Fibroblast of skin of back (primary cell): Measurements from ENCODE around the gene TRIM71.
"Not testable (repeated sequence)": the region's sequence is repeated elsewhere in the genome, so short reads cannot be mapped to it uniquely, and the experiment has no call there.

Source experiments
- DNase-seq: peaks from one replicate; pipeline ENCODE4 v3.0.0-alpha.2; 2013

TRIM71 gene

DNA sequence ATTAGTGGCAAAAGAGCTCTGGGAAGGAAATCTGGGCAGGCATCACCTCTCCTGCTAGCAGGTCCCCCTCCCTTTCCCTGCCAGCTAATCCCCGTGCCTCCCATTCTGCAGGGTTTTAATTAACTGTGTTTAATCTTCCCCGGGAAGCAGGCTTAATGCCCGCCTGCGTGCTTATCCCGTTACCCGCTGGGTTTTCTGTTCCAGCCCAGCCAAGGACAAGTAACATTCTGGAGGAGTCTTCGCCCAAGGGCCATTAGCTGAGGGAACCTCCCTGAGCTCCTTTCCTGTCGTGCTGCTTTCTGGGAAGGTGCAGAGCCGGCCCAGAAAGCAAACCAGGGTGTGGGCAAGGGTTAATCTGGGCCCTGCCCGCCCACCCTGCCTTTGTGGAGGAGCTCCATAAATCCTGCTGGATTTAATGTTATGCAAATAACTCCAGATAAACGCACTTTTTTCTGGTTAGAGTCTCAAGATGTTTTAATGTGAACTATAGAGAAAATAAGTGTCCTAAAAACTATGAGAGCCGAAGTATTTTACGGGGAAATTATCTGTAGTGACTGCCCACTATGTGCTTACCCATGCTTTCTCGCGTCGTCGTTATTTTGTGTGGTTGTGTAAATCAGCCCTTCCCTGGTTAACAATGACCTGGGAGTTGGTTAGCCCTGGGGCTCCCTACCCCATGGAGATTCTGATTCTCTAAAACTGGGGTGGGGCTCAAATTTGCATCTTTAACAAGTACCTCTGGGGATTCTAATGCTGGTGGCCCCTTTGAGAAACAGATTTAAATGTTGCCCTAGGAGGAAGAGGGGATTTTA lies 25.9 kb downstream of the TRIM71 start:
- no peak for DNase-seq

DNA sequence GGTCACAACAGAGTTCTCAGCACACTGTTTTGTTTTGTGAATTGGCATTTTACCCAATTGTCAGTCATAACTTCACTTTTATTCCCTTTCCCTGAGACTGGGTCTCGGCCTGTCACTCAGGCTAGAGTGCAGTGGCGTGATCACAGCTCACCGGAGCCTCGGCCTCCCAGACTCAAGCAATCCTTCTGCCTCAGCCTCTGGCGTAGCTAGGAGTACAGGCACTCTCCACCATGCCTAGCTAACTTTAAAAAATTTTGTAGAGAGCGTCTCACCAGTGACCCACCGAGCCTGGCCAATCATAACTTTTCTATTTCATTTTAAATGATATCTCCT lies 26.5 kb downstream of the TRIM71 start:
- DNase-seq = no peak

DNA sequence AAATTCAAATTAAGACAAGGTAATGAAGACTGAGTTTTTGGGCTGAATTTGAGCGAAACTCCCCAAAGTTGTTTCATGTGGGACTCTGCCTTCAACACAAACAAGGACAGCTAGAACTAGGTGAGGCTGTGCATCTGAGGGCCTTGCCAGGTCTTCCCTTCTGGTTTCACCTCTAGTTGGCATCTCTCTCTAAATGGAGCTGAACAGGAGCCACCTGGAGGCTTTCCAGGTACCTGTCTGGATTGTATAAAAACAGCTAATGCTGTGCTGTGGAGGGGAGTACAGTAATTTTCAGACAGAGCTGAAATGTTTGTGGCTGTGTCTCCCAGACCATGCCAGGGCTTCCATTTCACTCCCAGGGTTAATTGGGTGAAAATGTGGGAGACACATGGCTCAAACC lies 27.1 kb downstream of the TRIM71 start:
- DNase-seq = no peak

DNA sequence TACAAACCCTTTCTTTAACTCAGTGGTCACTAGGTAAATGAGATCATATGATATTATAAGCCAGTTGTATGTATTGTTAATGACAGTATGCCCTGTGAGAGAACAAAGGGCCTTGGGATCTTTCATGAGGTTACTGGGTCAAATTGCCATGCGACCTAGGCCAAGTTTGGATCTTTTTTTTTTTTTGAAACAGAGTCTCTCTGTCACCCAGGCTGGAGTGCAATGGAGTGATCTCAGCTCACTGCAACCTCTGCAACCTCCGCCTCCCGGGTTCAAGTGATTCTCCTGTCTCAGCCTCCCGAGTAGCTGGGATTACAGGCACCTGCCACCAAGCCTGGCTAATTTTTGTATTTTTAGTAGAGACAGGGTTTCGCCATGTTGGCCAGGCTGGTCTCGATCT lies 27.7 kb downstream of the TRIM71 start:
- DNase-seq = not testable (repeated sequence)

DNA sequence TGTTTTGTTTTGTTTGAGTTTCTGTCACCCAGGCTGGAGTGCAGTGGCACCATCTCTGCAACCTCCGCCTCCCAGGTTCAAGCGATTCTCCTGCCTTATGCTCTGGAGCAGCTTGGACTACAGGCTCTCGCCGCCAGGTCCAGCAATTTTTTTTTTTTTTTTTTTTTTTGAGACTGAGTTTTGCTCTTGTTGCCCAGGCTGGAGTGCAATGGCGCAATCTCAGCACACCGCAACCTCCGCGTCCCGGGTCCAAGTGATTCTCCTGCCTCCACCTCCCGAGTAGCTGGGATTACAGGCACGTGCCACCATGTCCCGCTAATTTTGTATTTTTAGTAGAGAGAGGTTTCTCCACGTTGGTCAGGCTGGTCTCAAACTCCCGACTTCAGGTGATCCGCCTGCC lies 29.2 kb downstream of the TRIM71 start:
- DNase-seq = not testable (repeated sequence)

DNA sequence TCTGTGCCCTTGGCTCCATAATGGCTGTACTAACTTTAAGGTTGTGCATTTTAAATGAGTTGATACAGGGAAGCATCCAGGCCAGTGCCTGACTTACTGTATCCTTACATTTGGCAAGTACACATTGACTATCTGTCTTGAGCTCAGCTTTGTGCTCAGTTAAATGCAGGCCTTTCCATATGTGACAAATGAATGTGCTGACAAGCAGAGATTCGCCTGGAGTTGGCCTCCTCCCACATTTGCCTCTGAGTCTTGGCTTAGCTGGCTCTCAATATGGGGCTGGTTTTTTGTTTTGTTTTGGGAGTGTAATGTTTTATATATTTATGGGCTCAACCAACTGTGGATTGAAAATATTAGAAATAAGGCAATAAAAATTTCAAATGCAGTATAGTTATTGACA lies 29.7 kb downstream of the TRIM71 start:
- no peak for DNase-seq

DNA sequence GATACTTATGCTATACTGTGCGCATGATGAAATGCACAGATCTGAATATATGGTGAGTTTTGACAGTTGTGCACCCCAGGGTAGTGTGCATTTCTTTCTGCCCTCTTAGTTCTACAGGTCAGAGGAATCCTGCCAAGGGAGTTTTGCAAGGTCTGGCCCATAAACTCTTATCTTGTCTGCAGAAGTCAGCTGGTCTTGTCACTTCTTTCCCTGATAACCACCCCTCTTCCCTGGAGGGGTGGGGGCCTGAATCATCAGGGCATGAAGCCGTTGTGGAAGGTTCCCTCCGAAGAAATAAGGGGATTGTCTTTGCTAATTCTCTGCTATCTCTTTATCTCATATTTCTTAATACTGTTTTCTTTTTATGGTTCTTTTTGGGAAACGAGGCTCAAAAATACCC lies 30.4 kb downstream of the TRIM71 start:
- DNase-seq = no peak

DNA sequence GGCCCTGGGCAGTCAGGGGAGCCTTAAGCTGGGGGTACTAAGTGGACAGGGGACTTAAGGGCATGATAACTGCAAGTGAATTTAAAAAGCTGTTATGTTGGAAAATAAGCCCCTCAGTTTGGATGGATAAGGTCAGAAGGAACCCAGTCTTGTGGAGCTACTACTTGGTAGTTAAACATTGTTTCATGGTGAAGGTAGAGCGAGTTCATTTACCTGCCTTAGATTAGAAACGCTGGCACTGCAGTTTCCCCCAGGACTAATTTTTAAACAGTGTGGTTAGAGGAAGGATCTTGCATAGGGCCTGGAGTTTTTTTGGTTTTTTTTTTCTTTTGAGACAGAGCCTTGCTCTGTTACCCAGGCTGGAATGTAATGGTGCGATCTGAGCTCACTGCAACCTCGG lies 31.2 kb downstream of the TRIM71 start:
- DNase-seq = no peak

DNA sequence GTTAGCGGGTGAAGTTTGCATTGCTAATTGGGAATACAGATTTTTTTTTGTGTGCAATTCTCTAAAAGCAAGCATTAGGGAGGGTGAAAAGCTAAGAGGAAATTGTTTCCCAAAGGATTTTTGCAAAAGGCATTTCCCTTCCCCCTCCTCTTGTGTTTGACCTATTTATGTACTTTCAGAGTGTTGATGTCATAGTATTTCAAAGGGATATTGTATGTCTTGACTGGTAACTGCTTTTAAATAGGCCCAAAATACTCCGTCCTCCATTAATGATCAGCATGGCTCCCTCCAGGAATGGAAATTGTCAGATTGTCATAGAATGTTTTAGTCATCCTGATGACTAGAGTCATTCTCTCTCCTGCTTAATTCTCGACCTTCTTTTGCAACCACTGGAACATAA lies 32.4 kb downstream of the TRIM71 start:
- peak; percentile 9 for DNase-seq

DNA sequence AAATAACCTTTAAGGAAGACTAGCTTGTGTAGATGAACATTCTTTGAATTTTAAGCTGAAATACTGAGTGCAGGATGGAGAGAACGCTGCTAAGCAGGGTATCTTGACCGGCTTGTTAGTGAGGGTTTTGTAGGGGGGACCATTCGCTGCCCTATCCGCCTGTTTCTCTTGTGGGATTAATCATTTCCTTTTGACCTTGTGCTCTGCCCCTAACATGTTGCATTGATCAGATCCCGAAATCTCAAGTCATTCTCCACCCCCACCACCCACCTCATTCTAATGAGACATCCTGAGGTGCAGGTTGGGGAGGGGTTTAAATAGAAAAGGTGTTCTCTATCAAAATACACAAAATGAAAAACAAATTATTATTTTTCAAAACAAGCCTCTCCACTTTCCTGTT lies 32.8 kb downstream of the TRIM71 start:
- no peak for DNase-seq

DNA sequence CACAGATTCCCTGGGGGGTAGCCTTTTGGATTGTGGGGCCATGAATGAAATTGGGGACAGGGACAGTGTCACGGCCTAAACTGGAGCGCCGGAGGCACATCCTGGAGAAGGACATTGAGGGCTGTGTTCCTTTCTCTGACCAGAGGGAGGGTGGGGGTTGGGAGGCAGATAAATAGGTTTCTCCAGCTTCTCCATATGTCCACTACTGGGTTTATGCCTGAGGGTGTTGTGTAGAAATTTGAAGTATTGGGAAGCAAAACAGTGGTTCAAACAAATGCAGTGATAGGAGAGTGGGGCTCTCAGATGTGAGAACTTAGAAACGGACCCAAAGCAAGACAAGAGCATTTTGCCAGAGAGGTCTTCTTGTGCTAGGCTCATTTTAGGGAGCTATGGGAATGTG lies 34.3 kb downstream of the TRIM71 start:
- DNase-seq = no peak

DNA sequence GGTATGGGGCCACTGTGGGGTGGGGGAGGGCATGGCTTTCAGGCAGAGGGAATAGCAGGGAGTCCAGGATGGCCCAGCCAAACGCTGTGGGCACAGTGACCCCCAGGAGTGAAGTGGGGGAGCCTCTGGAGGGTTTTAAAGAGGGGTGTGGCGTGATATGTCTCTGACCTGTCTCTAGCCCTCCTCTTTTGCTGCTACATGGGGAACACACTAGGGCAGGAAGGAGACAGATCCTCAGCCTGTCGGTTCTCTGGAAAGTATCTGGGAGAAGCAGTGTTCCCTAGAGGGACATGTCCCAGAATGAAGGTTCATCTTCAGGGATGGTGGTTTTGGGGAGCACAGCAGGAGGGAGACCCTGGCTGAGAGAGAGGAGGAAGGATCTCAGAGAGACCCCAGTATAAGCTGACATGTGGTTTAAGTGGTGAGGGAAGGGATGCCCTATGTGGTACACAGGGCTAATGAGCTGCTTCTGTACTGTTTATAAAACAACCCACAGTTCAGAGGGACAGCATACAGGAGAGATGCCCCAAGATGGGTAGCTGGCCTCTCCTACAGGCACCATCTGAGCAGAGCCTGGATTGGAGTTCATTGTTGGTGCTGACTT lies 37.7 kb downstream of the TRIM71 start:
- DNase-seq = no peak

DNA sequence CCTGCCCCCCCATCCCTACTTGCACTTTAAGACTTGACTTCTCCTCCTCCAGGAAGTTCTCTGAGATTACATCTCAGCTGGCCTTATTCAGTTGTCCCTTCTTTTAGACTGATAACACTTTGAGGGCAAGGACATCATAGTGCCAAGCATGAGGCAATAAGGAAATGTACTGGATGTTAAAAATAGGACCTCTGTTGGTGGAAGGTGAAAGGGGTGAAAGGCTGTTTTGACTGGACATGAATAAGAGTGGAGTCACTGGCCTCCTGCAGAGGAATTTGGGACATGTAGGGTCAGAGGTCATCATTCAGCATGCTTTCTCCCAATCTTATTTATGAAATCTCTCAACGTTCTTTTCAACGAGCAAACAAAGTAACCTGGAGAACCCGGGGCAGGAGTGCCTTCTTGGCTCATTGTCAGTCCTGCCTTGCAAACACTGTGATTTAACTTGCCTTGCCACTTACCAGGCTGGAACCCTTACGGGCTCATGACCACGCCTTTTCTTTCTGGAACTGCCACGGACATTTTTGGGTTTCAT lies 38.6 kb downstream of the TRIM71 start:
- DNase-seq = no peak

DNA sequence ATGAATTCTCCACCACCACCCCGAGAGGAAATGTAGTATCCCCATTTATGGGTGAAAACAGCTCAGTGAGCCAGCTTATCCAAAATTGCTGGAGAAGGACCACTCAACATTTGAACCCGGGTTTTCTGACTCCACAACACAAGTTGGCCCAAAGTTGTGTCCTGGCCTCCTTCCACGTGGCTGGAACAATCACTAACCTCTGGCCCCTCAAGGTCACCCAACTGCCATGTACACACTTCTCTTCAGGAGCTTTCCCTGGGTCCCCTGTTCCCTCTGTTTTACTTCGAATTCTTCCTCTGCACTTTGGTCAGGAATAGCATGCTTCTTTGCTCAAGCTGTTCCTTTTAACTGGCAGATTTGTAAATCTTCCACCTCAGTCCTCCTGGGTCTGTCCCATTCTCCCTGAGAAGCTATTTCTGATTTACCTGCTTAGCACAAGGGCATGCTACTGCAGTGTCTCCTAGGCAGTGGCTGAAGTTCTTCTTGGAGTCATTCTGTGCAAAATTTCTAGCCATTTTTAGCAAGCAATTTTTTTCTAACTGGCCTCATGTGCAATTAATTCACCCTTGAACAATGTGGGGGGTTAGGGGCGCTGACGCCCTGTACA lies 39.2 kb downstream of the TRIM71 start:
- no peak for DNase-seq

DNA sequence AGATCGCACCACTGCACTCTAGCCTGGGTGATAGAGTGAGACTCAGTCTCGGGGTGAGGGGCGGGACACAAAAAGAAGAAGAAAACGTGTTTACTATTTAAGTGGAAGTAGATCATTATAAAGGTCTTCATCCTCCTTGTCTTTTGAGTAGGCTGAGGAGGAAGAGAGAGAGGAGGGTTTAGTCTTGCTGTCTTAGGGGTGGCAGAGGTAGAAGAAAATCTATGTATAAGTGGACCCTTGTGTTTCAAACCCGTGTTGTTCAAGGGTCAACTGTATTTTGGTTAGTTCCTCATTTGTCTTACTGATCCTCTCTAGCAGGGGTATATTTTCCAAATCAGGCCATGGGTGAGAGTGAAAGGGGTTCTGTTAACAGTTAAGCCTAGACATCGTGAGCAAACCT lies 40.1 kb downstream of the TRIM71 start:
- no peak for DNase-seq

DNA sequence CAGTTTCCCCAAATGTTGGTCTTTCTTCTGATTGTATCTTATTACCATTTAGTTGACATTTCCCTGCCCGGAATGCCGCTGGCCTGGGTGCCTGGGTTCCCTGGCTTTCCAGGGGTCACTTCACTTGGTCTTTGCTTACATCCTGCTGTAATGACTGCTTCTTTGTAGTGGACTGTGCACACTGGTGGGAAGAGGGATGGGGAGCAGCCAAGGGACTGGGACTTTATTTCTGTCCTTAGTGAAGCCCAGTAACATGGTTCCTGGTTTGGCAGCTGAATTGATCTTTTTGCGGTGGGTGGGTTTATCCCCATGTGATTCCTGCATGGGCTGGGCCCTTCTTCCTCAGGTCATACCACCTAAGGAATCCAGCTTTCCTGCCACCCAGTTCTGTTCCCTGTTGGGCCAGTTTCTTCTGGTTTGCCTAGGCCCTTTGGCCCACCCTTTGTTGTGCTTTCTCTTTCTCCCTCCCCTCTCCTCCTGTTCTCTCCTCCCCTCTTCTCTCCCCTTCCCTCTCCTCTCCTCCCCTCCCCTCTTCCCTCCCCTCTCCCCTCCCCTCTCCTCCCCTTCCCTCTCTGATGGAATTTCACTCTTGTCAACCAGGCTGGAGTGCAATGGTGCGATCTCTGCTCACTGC lies 41.9 kb downstream of the TRIM71 start:
- no peak for DNase-seq

DNA sequence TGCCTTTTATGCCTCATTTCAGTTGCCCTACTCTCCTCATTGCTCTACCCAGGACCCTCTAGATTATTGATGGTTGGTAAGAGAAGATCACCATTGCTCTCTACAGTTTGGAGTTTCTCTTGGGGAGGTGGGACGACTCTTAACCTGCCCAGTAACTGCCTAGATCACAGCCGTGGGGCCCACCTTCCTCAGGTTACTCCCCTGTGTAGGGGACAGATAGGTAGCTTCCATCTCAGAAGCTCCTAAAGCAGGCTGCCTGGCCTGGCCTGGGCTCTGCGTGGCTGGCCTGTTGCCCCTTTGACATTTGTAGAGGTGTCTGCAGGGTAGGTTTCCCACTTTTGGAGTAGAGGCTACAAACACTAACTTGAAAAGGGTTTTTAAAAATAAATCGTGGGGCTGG lies 42.7 kb downstream of the TRIM71 start:
- DNase-seq = no peak

DNA sequence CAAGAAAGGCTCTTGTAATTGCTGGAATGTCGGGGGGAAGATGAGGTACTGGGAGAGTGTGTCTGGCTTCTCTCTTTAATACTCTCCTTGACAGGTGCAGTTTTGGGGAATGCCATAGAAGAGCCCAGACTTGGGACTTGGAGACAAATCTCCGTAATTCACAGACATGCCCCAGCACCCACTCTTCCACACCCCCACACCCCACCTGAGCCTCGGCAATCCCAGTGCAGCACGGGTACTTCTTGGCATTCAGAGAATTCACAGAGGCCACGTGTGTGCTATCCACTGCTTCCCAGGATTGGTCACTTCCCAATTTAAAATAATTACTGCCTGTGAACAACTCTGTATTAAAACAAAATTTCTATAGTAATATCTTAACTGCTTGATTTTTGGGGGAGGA lies 43.9 kb downstream of the TRIM71 start:
- DNase-seq = no peak

DNA sequence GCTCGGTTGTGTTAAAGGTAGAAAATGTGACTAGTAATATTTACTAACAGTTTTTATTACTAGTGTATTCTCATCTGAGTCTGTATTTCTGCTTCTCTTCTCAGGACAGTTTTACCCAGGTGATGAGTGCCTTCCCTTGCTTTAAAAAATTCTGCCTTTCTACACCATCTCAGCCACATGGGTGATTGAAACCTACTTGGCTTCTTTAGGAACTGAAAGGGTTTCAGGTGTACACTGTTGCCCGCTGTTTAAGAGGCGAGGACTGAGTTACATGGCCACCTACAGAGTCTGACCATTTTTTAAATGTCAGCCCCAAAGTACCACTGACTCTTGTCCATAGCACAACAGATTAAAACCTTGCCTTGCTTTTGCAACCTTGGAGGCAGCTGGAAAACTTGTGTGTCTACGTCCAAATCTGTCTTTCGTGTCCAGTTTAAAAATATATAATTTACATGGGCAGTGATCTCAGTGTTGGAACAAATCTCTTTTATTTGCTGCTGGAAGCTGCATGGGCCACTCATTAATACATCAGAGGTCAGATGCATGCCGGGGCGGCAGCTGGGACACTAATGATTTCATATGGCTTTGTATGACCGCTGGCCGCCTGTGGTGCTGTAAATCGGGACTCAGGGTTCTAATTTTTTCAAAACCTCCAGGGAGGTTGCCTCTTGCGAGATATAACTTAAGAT lies 44.6 kb downstream of the TRIM71 start:
- no peak for DNase-seq

DNA sequence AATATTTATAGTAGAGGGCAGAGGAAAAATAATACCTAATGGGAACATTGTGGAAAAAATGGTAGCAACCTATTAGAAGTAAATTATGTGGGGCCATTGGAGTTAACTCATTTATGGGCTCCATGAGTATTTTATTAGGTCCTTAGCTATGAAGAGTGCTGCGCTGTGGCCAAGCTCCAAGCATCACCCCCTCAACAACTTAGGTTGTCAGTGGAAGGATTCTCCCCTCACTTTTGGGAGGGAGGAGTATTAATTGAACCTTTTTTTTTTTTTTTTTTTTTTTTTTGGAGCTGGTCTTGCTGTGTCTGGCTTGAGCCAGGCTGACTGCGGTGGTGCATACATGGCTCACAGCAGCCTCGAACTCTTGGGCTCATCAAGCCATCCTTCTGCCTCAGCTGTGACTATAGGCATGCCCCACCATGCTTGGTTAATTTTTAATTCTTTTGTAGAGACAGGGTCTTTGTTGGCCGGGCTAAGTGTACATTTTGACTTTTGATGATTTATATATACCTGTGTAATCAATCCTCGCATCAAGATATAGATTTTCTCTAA lies 45.2 kb downstream of the TRIM71 start:
- DNase-seq = no peak

DNA sequence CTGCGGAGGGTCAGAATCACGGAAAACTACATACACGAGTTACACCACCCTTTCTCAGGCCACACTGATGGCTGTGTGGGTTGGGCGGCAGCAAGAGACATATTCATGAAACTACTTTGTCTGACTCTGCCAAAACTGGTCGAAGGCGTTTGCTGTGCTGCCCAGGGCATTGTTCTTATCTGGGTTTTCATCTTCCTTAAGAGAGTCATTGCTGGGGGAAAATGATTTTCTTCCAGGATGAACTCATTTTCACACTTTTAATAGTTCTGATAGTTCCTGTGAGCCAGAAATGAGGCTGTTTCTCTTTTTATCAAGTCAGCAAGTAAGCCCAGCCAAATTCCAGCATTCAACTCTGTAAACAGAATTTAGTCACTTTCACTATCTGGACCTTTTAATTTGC lies 47.6 kb downstream of the TRIM71 start:
- no peak for DNase-seq

DNA sequence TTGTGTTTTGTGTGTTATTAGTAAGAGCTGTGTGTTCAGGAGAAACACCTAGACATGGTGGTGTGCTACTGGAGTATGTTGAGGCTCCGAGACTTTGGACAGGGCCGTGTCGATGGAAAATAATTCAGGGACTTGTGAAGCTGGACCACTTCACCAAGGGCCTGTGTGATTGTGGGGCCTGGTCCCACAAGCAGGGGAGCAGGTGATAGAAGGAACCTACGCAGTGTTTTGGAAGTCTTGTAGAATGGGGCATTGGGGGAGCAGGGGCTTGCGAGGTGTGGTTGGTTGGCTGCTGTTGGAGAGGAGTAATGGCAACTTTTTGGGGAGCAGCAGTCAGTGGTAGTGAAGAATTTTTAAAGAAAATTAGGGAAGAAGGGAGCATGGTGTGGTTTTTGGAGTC lies 48.7 kb downstream of the TRIM71 start:
- DNase-seq = no peak

DNA sequence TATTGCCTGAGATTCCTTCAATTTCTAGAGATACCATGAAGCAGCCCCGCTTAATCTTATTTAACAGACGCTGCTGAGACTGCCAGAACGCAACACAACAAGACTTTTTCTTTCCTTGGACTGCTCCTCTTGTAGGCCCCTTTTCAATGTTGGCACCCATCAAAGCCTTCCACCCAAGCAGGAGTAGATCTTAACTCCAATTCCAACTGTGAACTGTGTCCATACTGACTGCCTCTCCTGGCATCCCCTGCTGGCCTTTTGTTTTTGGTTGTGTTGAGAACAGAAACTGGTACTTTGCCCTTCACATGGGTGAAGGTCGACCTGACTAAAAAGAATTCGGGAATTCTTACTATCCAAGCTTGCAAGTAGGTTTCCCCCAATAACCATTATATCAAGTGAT lies 50.2 kb downstream of the TRIM71 start:
- DNase-seq = no peak
